ENCODE data around the gene ITPR2.

ITPR2 gene

DNA sequence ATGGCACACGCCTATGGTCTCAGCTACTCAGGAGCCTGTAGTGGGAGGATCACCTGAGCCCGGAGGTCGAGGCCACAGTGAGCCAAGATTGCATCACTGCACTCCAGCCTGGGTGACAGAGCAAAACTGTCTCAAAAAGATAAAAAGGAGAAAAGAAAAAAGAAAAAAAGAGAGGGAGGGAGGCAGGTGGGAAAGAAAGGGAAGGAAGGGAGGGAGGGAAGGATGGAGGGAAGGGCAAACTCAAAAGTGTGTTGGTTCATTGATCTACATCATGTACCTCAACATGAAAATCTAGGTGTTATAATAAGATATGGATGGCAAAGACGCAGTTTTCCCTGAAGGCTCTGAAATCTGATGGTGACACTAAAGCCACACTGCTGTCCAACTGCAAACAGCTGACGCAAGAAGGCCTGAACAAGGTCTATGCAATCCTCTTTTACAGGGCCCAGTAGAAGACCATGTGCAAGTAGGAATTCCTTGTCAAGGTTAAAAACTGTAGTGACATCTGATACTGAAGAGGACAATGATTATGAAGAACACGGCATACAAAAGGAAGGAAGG is 143.6 kb downstream of the ITPR2 start:
- H4K20me1 ChIP-seq (ENCODE audit: insufficient read depth, low read length) = no peaks in the 10 kb centered on the region
- H3K9me3 ChIP-seq (ENCODE audit: low read length) = no peaks in the 10 kb centered on the region
- H3K9ac ChIP-seq (ENCODE audit: low read length) = no peak overlapping the region
- H3K4me2 ChIP-seq (ENCODE audit: low read length) = no peak overlapping the region
- no peak overlapping the region for H3K27ac ChIP-seq (ENCODE audit: low read depth, low read length, poor library complexity, severe bottlenecking)
- H3K4me1 ChIP-seq (ENCODE audit: insufficient read depth, low read length, severe bottlenecking) = no peaks in the 10 kb centered on the region
- no peaks in the 10 kb centered on the region for H3K27me3 ChIP-seq (ENCODE audit: insufficient read depth, low read length)
- H3K4me3 ChIP-seq (ENCODE audit: low read depth, low read length, poor library complexity, severe bottlenecking) = no peak overlapping the region
- H3F3A ChIP-seq (ENCODE audit: insufficient read depth, low read length) = no peaks in the 10 kb centered on the region
- no peaks in the 10 kb centered on the region for H3K79me2 ChIP-seq (ENCODE audit: insufficient read depth, low read length)
- peaks cover 43% of the 10 kb centered on the region; the same call in 1 of the 2 replicates for H3K36me3 ChIP-seq (ENCODE audit: insufficient read depth, low read length)
- TF ChIP-seq EZH2 (IDR thresholded peaks at IDR 0.05; ENCODE audit: borderline replicate concordance, low read length) = no peak
- TF ChIP-seq, protein P1, sequence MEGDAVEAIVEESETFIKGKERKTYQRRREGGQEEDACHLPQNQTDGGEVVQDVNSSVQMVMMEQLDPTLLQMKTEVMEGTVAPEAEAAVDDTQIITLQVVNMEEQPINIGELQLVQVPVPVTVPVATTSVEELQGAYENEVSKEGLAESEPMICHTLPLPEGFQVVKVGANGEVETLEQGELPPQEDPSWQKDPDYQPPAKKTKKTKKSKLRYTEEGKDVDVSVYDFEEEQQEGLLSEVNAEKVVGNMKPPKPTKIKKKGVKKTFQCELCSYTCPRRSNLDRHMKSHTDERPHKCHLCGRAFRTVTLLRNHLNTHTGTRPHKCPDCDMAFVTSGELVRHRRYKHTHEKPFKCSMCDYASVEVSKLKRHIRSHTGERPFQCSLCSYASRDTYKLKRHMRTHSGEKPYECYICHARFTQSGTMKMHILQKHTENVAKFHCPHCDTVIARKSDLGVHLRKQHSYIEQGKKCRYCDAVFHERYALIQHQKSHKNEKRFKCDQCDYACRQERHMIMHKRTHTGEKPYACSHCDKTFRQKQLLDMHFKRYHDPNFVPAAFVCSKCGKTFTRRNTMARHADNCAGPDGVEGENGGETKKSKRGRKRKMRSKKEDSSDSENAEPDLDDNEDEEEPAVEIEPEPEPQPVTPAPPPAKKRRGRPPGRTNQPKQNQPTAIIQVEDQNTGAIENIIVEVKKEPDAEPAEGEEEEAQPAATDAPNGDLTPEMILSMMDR (IDR thresholded peaks at IDR 0.05; ENCODE audit: low read length) = no peak
- H2AFZ ChIP-seq (ENCODE audit: low read length) = no peak overlapping the region
- H3K9me2 ChIP-seq (ENCODE audit: low read depth, low read length) = no peaks in the 10 kb centered on the region

DNA sequence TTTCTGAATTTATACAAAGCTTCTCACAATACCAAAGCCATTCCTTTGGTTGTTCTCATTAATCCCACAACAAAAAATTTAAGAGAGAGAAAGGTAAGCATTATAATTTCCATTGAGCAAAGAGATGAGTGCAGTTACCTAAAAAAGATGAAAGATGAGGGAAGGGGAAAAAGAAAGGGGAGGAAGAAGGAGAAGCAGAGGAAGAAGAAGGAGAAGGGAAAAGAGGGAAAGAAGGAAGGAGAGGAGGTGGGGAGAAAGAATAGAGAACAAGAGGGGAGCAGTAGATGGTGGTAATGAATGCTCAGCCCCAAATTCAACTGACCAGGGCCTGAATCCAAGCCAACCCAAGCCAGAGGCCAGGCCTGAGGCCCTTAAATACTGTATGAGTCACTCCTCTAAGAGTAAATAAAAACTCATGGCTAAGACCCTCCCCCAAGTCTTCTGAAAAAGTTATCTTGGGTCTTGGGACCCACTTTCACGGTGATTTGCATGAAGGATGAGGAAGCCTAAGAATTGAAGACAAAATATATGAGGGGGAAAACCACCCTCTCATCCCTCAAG is 144.6 kb downstream of the ITPR2 start:
- no peaks in the 10 kb centered on the region for H3K9me3 ChIP-seq (ENCODE audit: low read length)
- H3K36me3 ChIP-seq (ENCODE audit: insufficient read depth, low read length) = peaks cover 44% of the 10 kb centered on the region
- H3K79me2 ChIP-seq (ENCODE audit: insufficient read depth, low read length) = no peaks in the 10 kb centered on the region
- no peaks in the 10 kb centered on the region for H3K4me1 ChIP-seq (ENCODE audit: insufficient read depth, low read length, severe bottlenecking)
- H3K4me3 ChIP-seq (ENCODE audit: low read depth, low read length, poor library complexity, severe bottlenecking) = no peak overlapping the region
- H3K4me2 ChIP-seq (ENCODE audit: low read length) = no peak overlapping the region
- H3K9me2 ChIP-seq (ENCODE audit: low read depth, low read length) = no peaks in the 10 kb centered on the region
- H3F3A ChIP-seq (ENCODE audit: insufficient read depth, low read length) = no peaks in the 10 kb centered on the region
- no peak for TF ChIP-seq EZH2 (IDR thresholded peaks at IDR 0.05; ENCODE audit: borderline replicate concordance, low read length)
- TF ChIP-seq, protein P1 (IDR thresholded peaks at IDR 0.05; ENCODE audit: low read length) = no peak
- no peak overlapping the region for H2AFZ ChIP-seq (ENCODE audit: low read length)
- no peak overlapping the region for H3K27ac ChIP-seq (ENCODE audit: low read depth, low read length, poor library complexity, severe bottlenecking)
- no peak overlapping the region for H3K9ac ChIP-seq (ENCODE audit: low read length)
- no peaks in the 10 kb centered on the region for H3K27me3 ChIP-seq (ENCODE audit: insufficient read depth, low read length)
- no peaks in the 10 kb centered on the region for H4K20me1 ChIP-seq (ENCODE audit: insufficient read depth, low read length)

DNA sequence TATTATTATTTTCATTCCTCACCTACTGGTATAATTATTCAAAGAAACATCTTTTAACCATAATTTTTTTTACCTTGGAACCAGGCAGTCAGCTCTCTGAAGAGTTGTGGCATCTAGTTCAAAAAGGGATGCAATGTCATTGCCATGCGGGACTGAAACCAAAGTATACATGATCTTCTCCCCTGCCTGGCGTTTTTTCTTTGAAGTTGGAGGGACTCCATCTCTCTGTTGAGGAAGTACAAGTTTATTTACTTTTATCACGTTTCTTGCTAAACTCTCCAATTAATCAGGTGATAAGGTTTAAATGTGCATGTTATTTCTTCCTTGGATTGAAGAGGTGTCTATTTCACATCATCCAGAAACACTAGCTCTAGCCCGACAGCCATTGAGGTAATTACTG is 146.6 kb downstream of the ITPR2 start:
- Histone ChIP-seq H3K4me1 (ENCODE audit: insufficient read depth, low read length, severe bottlenecking) (no peaks in the 10 kb centered on the region), H3K9me3 (ENCODE audit: low read length) (no peaks in the 10 kb centered on the region), H2AFZ (ENCODE audit: low read length) (no peak overlapping the region), H3K9me2 (ENCODE audit: low read depth, low read length) (no peaks in the 10 kb centered on the region), H3K79me2 (ENCODE audit: insufficient read depth, low read length) (no peaks in the 10 kb centered on the region), H3K4me3 (ENCODE audit: low read depth, low read length, poor library complexity, severe bottlenecking) (no peak overlapping the region), H3F3A (ENCODE audit: insufficient read depth, low read length) (no peaks in the 10 kb centered on the region), H3K36me3 (ENCODE audit: insufficient read depth, low read length) (peaks cover 48% of the 10 kb centered on the region), H4K20me1 (ENCODE audit: insufficient read depth, low read length) (no peaks in the 10 kb centered on the region), H3K27me3 (ENCODE audit: insufficient read depth, low read length) (no peaks in the 10 kb centered on the region), H3K9ac (ENCODE audit: low read length) (no peak overlapping the region), H3K27ac (ENCODE audit: low read depth, low read length, poor library complexity, severe bottlenecking) (no peak overlapping the region), H3K4me2 (ENCODE audit: low read length) (no peak overlapping the region)
- TF ChIP-seq EZH2 (IDR thresholded peaks at IDR 0.05; ENCODE audit: borderline replicate concordance, low read length) = no peak
- TF ChIP-seq, protein P1 (IDR thresholded peaks at IDR 0.05; ENCODE audit: low read length) = no peak

Data from OCI-LY1 (cell line).